Umbilical cord (tissue), 2 donors: ENCODE measurements around the gene GALNT9. TPM values are rescaled to one million over a fixed set of nuclear protein-coding genes. Genes with fewer than 3 reads are reported as not detected.
A peak's percentile ranks its signal among the peaks of the same experiment; 100 is the strongest.

Source experiments
- DNase-seq: peaks from one replicate; pipeline ENCODE4 v3.0.0-alpha.2; 2015; ENCODE audit warnings: low spot score
- total RNA-seq: library from RNA; depleted of rRNA; stranded (reverse); fragments of >200 nt; gene quantifications from one replicate; pipeline ENCODE4 v1.2.3, GENCODE V29; 2014; ENCODE audit warnings: low replicate concordance; ENCODE audit not compliant: insufficient read depth

Gene GALNT9
- total RNA-seq, 1 donor from 2014 or later = 1.9 TPM

GRCh38 chr12:132282031-132282949, 47.1 kb downstream of the GALNT9 start:
- DNase-seq = no peak

DNA sequence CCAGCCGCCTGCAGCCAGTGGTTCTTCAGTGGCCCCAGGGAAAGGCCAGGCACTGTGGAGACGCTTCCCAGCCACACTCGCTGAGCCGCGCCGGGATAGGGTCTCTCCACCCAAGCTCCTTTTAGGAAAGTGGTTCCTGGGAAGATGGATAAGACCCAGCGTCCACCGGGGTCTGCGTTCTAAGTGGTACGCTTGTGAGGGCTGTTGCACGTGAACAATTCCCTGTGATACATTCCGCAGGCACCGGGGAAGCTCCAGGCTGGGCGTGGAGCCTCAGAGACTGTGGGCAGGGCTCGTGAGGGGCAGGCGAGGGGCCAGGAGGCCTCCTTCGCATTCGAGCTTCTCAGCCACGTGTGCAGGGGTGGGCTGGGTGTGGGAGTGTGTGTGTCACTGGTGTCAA, 48.4 kb downstream of the GALNT9 start:
- peak; percentile 82 for DNase-seq

GRCh38 chr12:132280406-132280805, 49.0 kb downstream of the GALNT9 start:
- peak; percentile 68 for DNase-seq

DNA sequence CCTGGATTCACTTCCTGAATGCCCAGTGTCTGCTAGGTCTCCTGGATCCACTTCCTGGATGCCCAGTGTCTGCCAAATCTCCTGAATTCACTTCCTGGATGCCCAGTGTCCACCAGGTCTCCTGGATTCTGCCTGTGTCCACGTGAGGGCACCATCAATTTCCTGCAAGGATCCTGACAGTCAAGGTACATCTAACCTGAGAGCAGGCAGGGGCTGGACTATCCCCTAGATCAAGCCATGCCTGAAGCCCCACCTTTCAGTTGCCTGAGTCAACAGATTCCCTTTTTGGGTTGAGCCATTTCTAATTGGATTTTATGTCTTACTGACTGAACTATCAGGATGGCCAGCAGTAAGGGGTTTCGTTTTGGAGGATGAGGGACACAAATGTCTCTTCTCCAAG, 49.5 kb downstream of the GALNT9 start:
- no peak for DNase-seq

DNA sequence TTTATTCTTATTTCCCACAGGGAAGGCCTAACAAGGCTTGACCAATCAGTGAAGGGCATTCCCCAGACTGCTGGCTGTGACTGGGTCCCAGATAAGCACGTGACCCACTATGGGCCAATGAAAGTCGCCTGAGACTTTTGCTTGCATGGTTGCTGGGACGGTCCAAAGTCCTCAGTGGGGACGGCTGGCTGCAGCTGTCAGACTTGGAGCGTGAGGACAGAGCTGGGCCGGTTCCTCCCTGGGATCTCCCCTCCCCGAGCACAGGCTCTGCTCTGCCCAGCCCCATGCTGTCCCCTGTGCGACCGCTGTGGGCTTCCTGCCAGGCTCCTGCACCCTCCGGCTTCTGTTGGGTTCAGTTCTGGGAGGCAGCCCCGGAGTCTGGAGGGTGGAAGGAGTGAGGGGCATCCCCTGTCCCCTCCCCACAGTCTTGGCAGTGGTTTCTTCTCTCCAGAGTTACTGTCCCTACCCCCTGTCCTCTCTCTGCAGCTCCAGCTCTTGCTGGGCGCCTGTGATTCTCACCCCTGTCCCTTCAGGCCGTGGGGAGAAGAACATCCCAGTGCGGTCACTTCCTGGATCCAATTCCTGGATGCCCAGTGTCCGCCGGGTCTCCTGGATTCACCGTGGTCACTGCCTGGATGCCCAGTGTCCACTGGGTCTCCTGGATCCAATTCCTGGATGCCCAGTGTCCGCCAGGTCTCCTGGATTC, 50.1 kb downstream of the GALNT9 start:
- peak; percentile 36 for DNase-seq

GRCh38 chr12:132278401-132279183, 50.8 kb downstream of the GALNT9 start:
- no peak for DNase-seq

DNA sequence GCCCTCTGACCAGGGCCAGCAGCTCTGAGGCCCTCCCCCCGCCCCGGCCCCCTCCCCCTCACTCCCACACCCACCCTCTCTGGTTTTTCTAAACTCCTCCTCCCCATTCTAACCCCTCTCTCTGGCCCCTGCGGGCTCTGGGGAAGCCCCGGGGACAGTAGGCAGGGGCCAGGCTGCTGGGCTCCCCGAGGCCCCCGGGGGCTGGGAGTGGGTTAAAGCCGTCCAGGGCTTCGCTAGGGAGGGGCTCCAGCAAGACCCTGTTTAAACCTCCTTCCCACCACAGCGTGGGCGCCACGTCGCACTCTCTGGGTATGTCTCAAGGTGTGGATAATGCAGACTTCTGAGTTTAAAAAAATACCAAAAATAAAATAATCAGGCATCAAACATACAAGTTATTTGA, 51.4 kb downstream of the GALNT9 start:
- no peak for DNase-seq

DNA sequence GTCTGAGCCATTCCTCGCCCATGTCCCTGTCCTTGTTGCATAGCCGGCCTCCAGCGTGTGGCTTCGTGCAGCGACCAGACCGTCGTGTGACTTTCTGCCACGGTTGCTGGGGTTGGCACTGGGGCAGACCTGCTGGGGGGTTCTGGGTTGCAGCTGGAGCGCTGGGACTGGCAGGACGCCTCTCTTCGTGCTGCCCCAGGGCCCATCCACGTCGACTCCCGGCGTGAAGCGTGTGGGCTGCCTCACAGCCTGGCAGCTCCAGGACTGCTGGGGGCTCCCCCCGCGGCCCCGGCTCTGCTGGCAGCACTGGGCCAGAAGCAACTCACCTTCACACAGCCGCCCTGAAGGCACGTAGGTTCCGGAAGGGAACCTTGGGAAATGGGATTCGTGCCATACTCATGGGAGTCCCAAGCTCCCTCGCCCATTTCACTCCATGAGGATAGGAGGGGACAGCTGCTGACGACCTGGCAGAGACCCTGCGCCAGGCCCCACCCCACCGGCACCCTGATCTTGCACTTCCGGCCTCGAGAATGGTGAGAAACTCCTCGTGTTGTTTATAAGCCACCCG, 51.9 kb downstream of the GALNT9 start:
- DNase-seq = no peak

DNA sequence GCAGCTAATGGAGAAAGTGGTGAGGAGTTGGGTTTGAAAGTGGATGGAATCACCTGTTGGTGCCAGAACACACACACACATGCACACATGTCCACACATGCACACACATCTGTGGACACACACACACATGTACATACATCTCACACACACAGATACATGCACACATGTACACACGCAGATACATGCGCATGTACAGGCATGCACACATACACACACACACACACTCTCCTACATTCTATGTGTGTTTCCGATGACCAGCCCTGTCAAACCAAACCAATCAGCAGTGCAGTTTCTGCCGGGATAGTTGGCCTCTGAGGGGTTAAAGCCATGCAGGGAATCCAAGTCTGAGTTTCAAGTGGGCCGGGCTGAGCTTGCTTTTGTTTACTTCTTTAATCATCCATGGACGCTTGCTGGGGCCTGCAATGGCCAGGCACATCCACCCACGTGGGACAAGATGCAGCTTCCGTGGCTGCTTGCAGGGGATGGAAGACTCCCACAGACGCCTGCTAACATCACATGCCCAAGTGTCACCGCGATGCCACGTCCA, 52.5 kb downstream of the GALNT9 start:
- DNase-seq = no peak

GRCh38 chr12:132276066-132276826, 53.1 kb downstream of the GALNT9 start:
- no peak for DNase-seq

GRCh38 chr12:132275631-132276030, 53.8 kb downstream of the GALNT9 start:
- no peak for DNase-seq

GRCh38 chr12:132275110-132275531, 54.3 kb downstream of the GALNT9 start:
- DNase-seq = peak; percentile 66

- no peak for DNase-seq
These were observed 55.4 kb downstream of the GALNT9 start for GRCh38 chr12:132273992-132274334.

- no peak for DNase-seq
These were observed 56.7 kb downstream of the GALNT9 start for GRCh38 chr12:132272711-132273110.

- no peak for DNase-seq
These were observed 57.7 kb downstream of the GALNT9 start for GRCh38 chr12:132271755-132272092.

DNA sequence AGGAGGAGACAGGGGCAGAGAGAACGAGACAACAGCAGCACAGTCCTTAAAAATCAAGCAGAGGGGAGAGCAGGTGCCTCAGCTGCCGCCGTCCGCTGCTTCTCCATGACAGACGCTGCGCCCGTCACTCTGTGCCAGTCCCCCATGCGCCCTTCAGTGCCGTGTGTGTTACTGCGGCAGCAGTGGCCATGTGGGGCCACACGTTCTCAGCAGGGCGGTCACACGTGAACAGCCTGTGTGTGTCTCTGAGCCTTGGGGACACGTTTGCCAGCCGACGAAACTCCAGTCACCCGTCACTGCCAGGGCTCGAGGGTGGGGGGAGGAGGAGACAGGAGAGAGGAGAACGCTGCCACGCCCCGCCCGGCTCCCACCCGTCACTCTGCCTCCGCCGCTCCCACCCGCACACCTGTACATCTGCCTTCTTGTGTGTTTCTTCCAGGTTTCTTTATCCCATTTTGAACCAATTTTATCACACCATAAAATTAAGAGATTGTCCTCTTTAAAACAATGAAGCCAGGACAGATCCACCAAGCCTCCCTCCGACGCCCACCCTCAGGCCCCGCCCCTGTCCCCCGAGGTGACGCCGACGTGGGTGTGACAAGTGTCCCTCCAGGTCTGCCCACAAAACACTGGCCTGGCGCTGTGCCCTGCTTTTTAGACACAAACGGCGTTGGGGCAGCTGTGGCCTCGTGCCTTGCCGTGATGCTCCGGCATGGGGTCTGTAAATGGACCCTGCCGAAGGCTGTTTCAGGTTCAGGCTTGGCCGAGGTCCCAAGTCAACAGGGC, 58.2 kb downstream of the GALNT9 start:
- no peak for DNase-seq

DNA sequence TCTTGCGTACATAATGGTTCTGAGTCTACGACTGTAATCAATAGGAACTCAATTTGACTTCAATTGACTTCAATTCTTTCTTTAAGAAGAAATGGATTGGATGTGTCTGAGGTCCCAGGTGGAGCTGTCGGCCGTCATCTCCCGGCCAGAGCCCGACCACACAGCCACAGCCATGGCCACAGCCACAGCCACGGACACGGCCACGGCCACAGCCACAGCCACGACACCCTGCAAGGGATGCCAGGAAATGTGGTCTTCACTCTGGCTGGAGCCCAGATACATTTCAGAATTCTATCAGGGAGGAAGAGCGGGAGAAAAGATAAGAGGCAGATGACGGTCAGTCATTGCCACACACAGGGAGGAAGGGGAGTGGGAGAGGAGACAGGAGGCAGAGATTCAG, 58.9 kb downstream of the GALNT9 start:
- no peak for DNase-seq

GRCh38 chr12:132269271-132269968, 60.0 kb downstream of the GALNT9 start:
- DNase-seq = no peak

DNA sequence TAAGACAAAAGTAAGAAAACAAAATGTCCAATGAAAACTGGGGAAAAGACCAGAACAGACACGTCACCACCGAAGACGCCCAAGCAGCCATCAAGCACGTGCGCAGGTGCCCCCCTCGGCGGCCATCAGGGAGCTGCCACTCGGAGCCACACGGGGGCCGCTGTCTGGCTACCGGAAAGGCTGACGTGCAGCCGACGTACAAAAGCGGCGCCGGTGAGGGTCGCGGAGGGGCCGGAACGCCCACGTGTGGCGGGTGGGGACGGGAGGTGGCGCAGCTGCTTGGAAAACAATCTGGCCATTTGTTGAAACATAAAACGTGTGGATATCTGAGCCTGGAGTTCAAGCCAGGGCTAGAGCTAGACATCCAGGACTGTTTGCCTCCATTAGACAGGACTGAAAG, 60.7 kb downstream of the GALNT9 start:
- DNase-seq = no peak
